A673 (cell line): ENCODE data around the gene PTPRR.

Experiments used
- CTCF ChIP-seq: fragments of 300-800, 200-600 bp; sonication (generic); conservative IDR thresholded peaks from 2 replicates; pipeline ENCODE4 v1.5.1; 2017; ENCODE audit warnings: low read depth, mild to moderate bottlenecking, antibody characterized with exemption, low read length, moderate library complexity, mixed read lengths
- EZH2 ChIP-seq: fragments of 200-600 bp; sonication (generic); IDR thresholded peaks from 2 replicates; pipeline ENCODE4 v1.6.1; 2017; ENCODE audit warnings: borderline replicate concordance, low read depth, mild to moderate bottlenecking, mixed read lengths, antibody characterized with exemption, low read length; ENCODE audit not compliant: poor library complexity, severe bottlenecking

GRCh38 chr12:70605976-70606375 lies 314.6 kb downstream of the PTPRR start:
- TF ChIP-seq CTCF (no peak), EZH2 (no peak)
